ENCODE results near the gene SH3GL1. TPM values are rescaled to one million over a fixed set of nuclear protein-coding genes. Genes with fewer than 3 reads are reported as not detected.

Gene SH3GL1
- total RNA-seq: 10 to 100 TPM; 28.5 to 33.9 (median 32.2) TPM
- 10 to 100 TPM; 37.9 to 47.4 (median 45.0) TPM for polyA plus RNA-seq

- Histone ChIP-seq H3K4me1 (peaks cover 0 to 58% (median 55%) of the 10 kb centered on the region in 4 donors), H3K27ac (peak within 1 kb of the TSS; percentile 94 to 97 (median 96)), H3K4me3 (peak within 1 kb of the TSS; percentile 91 to 98 (median 96)), H3K27me3 (no peaks in the 10 kb centered on the region), H3K9me3 (no peaks in the 10 kb centered on the region), H3K36me3 (peaks cover 0 to 8% (median under 1%) of the 10 kb centered on the region in 4 donors)
- TF ChIP-seq POLR2A (IDR thresholded peaks at IDR 0.05) (no peak), EP300 (IDR thresholded peaks at IDR 0.05) (peak in 1 of 4 donors; percentile 17), POLR2AphosphoS5 (IDR thresholded peaks at IDR 0.05) (peak in 3 of 4 donors; percentile 43 to 80 (median 66)), CTCF (IDR thresholded peaks at IDR 0.05) (peak; percentile 77 to 97 (median 88))
- peak; percentile 98 for DNase-seq
- WGBS, 2 donors: 1% methylated on average over 90 of the region's 90 CpGs
- intact Hi-C loops (cut with DNase I): loop anchor here (2.0 to 5.0 kb wide), 3 partner anchors 58 to 237 kb away; partner anchors contain the start of genes MPND and TNFAIP8L1
Measured at GRCh38 chr19:4400135-4400936, at the start of gene SH3GL1. Gene SH3GL1, minus strand, starts transcription at chr19:4400547. Its CDS starts 179 bp downstream, at chr19:4400368.

GRCh38 chr19:4449639-4450028, 49.3 kb upstream of the SH3GL1 start:
- no peak for DNase-seq
- Histone ChIP-seq H3K27ac (peak overlapping the region; percentile 44 to 63 (median 56)), H3K9me3 (no peaks in the 10 kb centered on the region), H3K27me3 (no peaks in the 10 kb centered on the region), H3K4me3 (no peak overlapping the region), H3K4me1 (peaks cover 0 to 16% (median 11%) of the 10 kb centered on the region in 4 donors), H3K36me3 (peaks cover 75 to 96% (median 82%) of the 10 kb centered on the region in 4 donors)
- no peak for TF ChIP-seq CTCF (IDR thresholded peaks at IDR 0.05)
- no peak for TF ChIP-seq POLR2AphosphoS5 (IDR thresholded peaks at IDR 0.05)
- TF ChIP-seq POLR2A (IDR thresholded peaks at IDR 0.05): no peak
- no peak for TF ChIP-seq EP300 (IDR thresholded peaks at IDR 0.05)
- intact Hi-C loops (cut with DNase I): no loop called here
- 96 to 98% methylated on average over 9 of the region's 9 CpGs for whole genome bisulfite sequencing, 2 donors

GRCh38 chr19:4449022-4449638, 48.8 kb upstream of the SH3GL1 start:
- WGBS, 2 donors: 87 to 89% methylated on average over 24 of the region's 24 CpGs
- Histone ChIP-seq H3K27me3 (no peaks in the 10 kb centered on the region), H3K36me3 (peaks cover 75 to 100% (median 83%) of the 10 kb centered on the region in 4 donors), H3K4me1 (peaks cover 0 to 14% (median 10%) of the 10 kb centered on the region in 4 donors), H3K9me3 (no peaks in the 10 kb centered on the region), H3K4me3 (no peak overlapping the region), H3K27ac (peak overlapping the region; percentile 44 to 63 (median 56))
- peak; percentile 88 for DNase-seq
- intact Hi-C loops (cut with DNase I): no loop called here
- TF ChIP-seq POLR2AphosphoS5 (IDR thresholded peaks at IDR 0.05): peak in 1 of 4 donors; percentile 34
- peak in 1 of 4 donors; percentile 69 for TF ChIP-seq EP300 (IDR thresholded peaks at IDR 0.05)
- no peak for TF ChIP-seq POLR2A (IDR thresholded peaks at IDR 0.05)
- no peak for TF ChIP-seq CTCF (IDR thresholded peaks at IDR 0.05)

- H3K4me1 ChIP-seq: peaks cover 0 to 14% (median 10%) of the 10 kb centered on the region in 4 donors
- no peak for TF ChIP-seq POLR2AphosphoS5 (IDR thresholded peaks at IDR 0.05)
- no peak for TF ChIP-seq POLR2A (IDR thresholded peaks at IDR 0.05)
- no peak for TF ChIP-seq EP300 (IDR thresholded peaks at IDR 0.05)
- no peak for TF ChIP-seq CTCF (IDR thresholded peaks at IDR 0.05)
- DNase-seq: no peak
- no peaks in the 10 kb centered on the region for H3K27me3 ChIP-seq
- peak overlapping the region; percentile 44 to 63 (median 56) for H3K27ac ChIP-seq
- intact Hi-C loops (cut with DNase I): no loop called here
- H3K9me3 ChIP-seq: no peaks in the 10 kb centered on the region
- H3K4me3 ChIP-seq: no peak overlapping the region
- WGBS, 2 donors: 81 to 85% methylated on average over 30 of the region's 30 CpGs
- H3K36me3 ChIP-seq: peaks cover 69 to 96% (median 75%) of the 10 kb centered on the region in 4 donors
Measured at GRCh38 chr19:4448147-4448985, 48.0 kb upstream of the SH3GL1 start.

Measured in sigmoid colon (tissue), 7 donors.